ENCODE data around the gene KRT81.
"Not testable (repeated sequence)": the region's sequence is repeated elsewhere in the genome, so short reads cannot be mapped to it uniquely, and the experiment has no call there.

KRT81 gene

GRCh38 chr12:52251367-52252051 is 39.8 kb downstream of the KRT81 start:
- DNase-seq, result no peak

GRCh38 chr12:52250048-52250990 is 41.0 kb downstream of the KRT81 start:
- DNase-seq, result no peak

- no peak for DNase-seq
Observed at GRCh38 chr12:52249511-52250047, 41.8 kb downstream of the KRT81 start.

- no peak for DNase-seq
Observed at GRCh38 chr12:52248541-52249461, 42.5 kb downstream of the KRT81 start.

GRCh38 chr12:52247622-52248540 is 43.5 kb downstream of the KRT81 start:
- no peak for DNase-seq

GRCh38 chr12:52246720-52247621 is 44.4 kb downstream of the KRT81 start:
- DNase-seq, result no peak

GRCh38 chr12:52245962-52246569 is 45.3 kb downstream of the KRT81 start:
- peak; percentile 98 for DNase-seq

- no peak for DNase-seq
Observed at GRCh38 chr12:52245259-52245961, 45.9 kb downstream of the KRT81 start.

GRCh38 chr12:52244615-52244994 is 46.7 kb downstream of the KRT81 start:
- DNase-seq, result no peak

- peak; percentile 100 for DNase-seq
Observed at GRCh38 chr12:52243856-52244614, 47.3 kb downstream of the KRT81 start.

- DNase-seq, result peak; percentile 99
Observed at GRCh38 chr12:52243259-52243855, 48.0 kb downstream of the KRT81 start.

GRCh38 chr12:52242442-52243258 is 48.7 kb downstream of the KRT81 start:
- no peak for DNase-seq

GRCh38 chr12:52241205-52241842 is 50.0 kb downstream of the KRT81 start:
- peak; percentile 99 for DNase-seq

GRCh38 chr12:52240247-52240646 is 51.1 kb downstream of the KRT81 start:
- not testable (repeated sequence) for DNase-seq

GRCh38 chr12:52239767-52240166 is 51.6 kb downstream of the KRT81 start:
- DNase-seq, result no peak

GRCh38 chr12:52238916-52239646 is 52.3 kb downstream of the KRT81 start:
- no peak for DNase-seq

Measured in T1000 (cell line).